ENCODE measurements around the gene PNPLA7.

Gene PNPLA7

DNA sequence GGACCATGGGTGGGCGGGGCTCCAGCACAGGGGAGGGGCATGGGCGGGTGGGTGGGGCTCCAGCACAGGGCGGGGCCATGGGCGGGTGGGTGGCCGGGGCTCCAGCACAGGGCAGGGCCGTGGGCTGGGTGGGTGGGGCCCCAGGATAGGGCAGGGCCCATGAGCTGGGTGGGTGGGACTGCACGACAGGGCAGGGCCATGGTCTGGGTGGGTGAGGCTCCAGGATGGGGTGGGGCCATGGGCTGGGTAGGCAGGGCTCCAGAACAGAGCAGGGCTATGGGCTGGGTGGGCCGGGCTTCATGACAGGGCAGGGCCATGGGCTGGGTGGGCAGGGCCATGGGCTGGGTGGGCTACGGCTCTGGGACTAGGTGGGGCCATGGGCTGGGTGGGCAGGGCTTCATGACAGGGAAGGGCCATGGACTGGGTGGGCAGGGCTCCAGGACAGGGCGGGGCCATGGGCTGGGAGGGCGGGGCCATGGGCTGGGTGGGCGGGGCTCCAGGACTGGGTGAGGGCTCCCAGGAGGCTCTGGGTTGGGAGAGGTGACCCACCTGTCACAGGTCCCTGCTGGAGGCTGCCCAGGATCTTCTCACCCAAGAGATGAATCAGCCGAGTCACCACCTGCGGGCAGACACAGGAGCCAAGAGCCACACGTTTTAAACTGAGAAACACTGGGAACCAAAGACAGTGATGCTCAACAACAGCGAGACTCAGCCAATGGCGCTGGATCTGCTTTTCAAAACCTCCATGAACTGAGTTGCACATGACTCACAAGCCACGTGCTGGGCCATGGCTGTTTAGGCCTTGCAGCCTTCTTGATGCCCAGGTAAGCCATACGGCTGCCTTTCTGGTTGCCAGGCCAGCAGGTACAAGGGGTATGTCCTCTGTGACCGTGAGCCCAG lies 57.5 kb downstream of the PNPLA7 start:
- DNase-seq = no peak

DNA sequence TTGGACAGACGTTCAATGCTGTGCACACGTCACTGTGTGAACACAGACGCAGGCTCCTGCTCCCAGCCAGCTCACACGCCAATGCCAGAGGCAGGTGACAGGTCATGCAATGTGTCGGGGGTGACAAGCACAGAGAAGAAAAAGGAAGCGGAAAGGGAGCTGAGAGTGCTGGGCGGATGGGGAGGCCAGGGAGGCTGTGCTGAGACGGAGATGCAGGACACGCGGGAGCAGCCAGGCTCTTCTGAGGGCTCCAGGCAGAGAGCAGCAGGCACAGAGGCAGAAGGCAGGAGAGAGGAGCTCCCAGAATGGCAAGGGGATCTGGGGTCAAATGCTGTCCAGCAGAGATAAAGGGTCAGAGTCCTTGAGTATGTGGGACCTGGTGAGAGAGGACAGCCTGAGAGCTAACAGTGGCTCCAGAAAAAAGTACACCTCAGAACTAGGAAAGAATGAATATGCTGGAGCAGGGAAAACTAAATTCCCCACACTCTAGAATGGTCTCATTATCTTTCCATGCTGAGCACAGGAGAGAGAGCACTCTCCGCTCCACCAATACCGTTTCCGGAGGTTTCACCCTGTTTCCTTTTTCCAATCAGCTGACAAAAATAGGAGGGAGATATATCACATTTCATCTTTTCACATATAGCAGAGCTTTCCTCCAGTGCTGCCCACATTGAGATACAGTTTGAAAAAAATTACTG lies 58.3 kb downstream of the PNPLA7 start:
- no peak for DNase-seq

GRCh38 chr9:137490532-137491186 lies 59.5 kb downstream of the PNPLA7 start:
- DNase-seq = no peak

DNA sequence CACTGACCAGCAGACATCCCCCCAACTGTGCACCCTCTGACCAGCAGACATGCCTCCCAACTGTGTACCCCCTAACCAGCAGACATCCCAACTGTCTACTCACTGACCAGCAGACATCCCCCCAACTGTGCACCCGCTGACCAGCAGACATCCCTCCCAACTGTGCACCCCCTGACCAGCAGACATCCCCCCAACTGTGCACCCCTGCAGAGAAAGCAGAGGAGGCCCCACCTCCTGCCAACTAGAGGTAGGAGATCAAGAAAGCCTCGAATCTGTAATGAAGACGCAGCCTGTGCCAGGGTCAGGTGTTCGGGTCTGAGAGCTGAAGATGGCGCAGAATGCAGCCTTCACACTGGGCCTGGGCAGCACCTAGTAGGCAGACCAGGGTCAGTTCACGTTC lies 61.3 kb downstream of the PNPLA7 start:
- no peak for DNase-seq

DNA sequence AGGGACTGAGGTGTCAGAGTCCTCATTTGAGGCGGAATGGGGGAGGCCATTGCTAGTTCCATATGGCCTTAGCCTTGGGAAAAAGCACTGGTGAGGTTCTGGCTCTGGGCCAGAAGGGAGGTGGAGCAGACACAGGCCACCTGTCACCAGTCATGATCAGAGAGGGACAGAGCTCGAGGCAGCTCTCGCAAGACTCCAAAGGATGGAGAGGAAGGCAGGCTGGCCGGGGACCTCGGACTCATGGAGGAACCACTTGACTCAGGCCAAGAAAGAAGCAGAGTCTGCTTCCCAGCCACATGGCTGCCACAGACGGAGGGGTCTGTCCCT lies 61.9 kb downstream of the PNPLA7 start:
- no peak for DNase-seq

DNA sequence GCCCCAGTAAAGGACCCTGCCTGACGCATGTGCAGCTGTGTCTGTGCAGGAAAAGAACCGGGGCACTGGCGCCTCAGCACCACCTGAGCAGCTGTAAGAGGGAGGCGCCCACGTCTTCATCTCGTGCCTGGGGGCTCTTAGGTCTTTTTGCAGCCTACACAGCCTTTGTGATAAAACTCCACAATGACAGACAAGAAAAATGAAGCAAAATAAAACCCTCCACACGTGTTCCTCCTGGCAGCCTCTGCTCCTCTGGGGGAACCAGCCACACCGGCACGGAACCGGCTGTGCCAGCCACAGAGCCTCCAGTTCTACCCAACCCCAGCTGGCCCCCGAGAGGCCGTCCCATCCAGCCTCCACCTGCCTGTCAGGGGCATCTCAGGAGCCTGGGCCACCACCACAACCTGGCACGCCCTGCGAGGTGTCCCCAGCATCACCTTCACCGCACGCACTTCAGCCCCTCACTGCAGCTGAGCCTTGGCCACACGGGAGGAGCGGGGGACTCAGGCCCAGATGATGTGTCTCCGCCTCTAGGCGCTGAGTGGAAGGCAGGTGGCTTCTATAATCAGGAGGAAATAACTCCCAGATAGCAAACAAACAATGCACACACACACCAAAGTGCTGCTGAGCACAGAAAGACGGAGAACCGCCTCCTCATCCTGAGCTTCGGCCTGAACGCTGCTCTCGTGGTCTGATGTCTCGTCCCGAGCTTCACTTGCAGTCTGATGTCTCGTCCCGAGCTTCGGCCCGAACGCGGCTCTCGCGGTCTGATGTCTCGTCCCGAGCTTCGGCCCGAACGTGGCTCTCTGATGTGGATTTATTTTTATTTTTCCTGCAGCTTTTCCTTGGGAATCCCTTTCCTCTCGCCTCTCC lies 62.5 kb downstream of the PNPLA7 start:
- DNase-seq = no peak

GRCh38 chr9:137486545-137487453 lies 63.4 kb downstream of the PNPLA7 start:
- no peak for DNase-seq

DNA sequence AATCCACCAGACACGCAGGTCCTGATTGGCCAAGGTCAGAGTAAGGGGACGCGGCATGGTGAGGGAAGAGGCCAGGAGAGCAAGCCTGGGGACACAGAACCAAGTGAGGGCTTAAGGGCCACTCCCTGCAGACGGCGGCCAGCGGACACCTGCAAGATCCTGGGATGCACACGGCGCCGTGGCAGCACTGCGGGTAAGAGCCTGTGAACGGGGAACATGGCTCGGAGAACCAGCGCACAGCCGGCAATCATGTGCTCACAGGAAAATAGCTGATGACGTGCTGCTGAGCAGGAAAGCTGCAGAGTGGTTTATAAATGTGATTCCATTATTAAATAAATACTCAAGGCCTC lies 64.1 kb downstream of the PNPLA7 start:
- DNase-seq = no peak

DNA sequence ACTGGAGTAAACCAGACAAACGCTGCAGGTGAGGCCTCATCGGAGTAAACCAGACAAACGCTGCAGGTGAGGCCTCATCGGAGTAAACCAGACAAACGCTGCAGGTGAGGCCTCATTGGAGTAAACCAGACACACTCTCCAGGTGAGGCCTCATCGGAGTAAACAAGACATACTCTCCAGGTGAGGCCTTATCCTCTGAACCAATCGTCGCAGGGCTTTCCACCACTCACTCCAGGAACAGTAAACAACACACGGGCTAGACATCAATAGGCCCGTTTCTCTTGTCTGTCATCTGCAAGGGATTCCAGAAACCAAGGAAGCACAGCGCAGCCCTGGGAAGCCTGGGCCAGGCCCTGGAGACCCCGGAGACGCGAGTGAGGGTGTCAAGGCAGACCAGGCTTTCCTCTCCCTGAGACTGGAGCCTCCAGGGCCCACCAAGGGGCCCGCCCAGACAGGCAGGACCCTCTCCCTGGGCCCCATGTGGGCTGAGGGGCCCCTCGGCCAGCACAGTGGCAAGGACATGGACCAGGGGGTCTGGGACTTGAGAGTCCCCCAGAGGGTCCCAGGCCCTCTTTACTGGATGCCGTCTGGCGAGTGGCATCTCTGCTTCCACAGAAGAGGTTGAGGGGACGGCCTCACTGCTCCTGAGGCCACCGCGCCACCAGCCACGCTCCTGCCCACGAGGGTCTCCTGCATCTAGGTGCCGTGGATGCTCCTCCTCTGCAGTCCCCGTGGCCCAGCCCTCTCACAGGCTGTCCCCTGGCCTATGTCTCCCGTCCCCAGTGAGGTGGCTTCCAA lies 64.7 kb downstream of the PNPLA7 start:
- DNase-seq = no peak

DNA sequence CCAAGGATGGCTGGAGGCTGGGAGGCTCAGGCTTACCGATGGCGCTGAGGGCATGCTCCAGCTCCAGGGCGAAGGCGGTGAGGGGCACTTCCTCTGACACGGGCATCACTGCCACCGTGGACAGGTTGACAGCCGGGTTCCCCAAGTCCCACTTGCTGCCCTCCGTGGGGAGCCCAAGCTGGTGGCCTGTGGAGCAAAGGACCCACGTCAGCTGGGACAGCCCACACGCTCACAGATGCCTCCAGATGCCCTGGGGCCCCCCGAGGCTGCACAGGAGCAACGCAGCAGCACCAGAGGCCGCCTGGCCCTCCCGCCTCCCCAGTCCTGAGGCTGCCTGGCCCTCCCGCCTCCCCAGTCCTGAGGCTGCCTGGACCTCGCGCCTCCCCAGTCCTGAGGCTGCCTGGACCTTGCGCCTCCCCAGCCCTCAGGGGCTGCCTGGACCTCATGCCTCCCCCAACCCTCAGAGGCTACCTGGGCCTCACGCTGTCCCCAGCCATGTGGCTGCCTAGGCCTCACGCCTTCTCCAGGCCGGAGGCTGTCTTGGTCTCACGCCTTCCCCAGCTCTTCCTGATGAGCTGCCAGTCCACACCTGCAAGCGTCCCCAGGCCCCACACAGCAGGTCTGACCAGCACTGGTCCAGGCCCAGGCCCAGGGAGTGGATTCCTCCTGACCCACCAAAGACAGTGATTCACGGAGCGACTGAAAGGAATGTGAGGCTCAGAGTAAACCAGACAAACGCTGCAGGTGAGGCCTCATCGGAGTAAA lies 65.5 kb downstream of the PNPLA7 start:
- no peak for DNase-seq

GRCh38 chr9:137482094-137482781 lies 68.0 kb downstream of the PNPLA7 start:
- DNase-seq = no peak

GRCh38 chr9:137480686-137481683 lies 69.2 kb downstream of the PNPLA7 start:
- DNase-seq = no peak

DNA sequence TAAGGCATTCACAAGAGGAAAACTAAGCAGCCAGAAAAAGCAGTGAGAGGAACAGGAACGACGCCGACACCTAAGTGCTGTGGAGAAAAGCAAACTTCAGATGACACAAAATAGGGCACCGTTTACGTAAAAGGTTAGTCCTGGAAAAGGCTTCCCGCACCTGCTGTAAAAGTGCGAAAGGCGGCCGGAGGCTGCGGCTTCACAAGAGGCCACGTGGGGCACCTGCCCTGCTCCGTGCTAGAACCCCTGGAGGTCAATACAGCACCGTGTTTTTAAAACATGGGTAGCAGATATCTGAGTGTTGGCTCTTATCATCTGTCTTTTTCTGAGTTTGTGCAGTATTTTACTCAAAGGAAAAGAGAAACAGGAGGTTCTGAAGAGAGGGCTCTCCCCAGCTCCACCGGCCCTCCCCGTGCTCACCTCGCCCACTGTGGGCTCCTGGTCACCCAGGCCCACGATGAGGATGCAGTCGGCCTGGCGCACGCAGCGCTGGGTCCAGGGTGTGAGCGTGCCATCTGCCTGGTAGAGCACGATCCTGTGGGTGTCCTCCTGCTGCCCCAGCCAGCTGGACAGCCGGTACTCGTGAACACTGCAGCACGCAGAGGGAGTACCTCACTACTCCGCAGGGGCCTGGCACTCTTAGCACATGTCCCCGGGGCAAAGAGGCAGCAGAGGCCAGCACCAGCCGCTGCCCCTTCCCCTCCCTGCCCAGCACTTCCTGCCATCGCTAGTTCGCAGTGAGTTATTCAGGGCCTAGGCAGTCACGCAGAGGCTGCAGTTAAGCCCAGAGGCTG lies 70.1 kb downstream of the PNPLA7 start:
- no peak for DNase-seq

GRCh38 chr9:137478962-137479861 lies 71.0 kb downstream of the PNPLA7 start:
- no peak for DNase-seq

DNA sequence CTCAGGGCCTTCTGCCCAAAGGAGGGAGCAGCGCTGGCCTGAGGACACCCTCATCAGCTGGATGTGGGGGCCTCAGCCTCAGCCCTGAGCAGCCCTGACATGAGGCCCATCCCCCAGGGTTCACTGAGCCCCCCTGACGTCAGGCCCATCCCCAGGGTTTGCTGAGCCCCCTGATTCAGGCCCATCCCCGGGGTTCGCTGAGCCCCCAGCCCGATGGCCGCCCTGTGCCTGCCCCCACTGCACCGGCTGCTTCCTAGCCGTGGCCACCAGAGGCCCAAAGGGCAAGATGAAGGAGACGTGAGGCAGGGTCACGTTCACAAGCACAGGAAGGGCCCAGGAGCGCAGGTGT lies 71.6 kb downstream of the PNPLA7 start:
- no peak for DNase-seq
